K562 (cell line): ENCODE measurements around the gene CTCF.

Experiments used
- ARNT ChIP-seq, 2 experiments: fragments of 450-650 bp; IDR thresholded peaks; 2 replicates each; pipeline ENCODE4 v1.6.1; 2016; ENCODE audit warnings: mild to moderate bottlenecking in 1 of 2
- HCFC1 ChIP-seq: IDR thresholded peaks from 2 replicates; pipeline ENCODE4 v1.6.1; 2012; ENCODE audit warnings: low read depth, low read length, improper control_type of control experiment
- TF ChIP-seq, protein P1 (sequence below), 3 experiments: IDR thresholded peaks in 2 of 3; conservative IDR thresholded peaks in 1 of 3; 2 replicates each; pipeline ENCODE4 v1.5.1; 2011 to 2012; ENCODE audit warnings: low read length in 3 of 3, mild to moderate bottlenecking in 3 of 3, control low read depth in 2 of 3, improper control_type of control experiment in 1 of 3, inconsistent platforms in 1 of 3, low read depth in 1 of 3, mixed read lengths in 1 of 3, moderate library complexity in 1 of 3; ENCODE audit not compliant: insufficient read depth in 2 of 3
- TF ChIP-seq, protein P2 (sequence below): sonication (generic); formaldehyde crosslinking; IDR thresholded peaks from 2 replicates; pipeline ENCODE4 v1.8.0; 2022; ENCODE audit warnings: mild to moderate bottlenecking, missing genetic modification reagents

DNA sequence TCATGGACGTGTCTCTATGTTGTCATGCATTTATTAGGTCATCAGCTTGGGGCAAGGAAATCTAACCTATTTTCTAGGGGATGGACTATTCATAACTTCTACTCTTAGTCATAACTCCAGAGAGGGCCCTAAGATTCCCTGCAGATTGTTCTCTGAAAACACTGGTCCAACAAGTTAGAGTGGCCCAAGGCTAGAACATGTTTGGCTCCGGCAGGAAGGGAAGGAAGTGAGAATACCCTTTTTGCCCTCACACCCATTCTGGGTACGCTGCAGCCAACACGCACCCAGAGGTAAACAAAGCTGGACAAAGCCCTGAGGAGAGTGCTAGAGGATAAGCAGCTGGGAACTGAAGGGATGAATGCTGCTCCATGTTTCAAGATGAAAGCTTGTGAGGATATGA, 114.2 kb downstream of the CTCF start:
- TF ChIP-seq, protein P1, sequence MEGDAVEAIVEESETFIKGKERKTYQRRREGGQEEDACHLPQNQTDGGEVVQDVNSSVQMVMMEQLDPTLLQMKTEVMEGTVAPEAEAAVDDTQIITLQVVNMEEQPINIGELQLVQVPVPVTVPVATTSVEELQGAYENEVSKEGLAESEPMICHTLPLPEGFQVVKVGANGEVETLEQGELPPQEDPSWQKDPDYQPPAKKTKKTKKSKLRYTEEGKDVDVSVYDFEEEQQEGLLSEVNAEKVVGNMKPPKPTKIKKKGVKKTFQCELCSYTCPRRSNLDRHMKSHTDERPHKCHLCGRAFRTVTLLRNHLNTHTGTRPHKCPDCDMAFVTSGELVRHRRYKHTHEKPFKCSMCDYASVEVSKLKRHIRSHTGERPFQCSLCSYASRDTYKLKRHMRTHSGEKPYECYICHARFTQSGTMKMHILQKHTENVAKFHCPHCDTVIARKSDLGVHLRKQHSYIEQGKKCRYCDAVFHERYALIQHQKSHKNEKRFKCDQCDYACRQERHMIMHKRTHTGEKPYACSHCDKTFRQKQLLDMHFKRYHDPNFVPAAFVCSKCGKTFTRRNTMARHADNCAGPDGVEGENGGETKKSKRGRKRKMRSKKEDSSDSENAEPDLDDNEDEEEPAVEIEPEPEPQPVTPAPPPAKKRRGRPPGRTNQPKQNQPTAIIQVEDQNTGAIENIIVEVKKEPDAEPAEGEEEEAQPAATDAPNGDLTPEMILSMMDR (IDR thresholded peaks at IDR 0.05 in 2 of 3, conservative IDR thresholded peaks at IDR 0.05 in 1 of 3; ENCODE audit: insufficient read depth in 2 of 3, low read depth in 1 of 3, low read length in 3 of 3), result no peak
- TF ChIP-seq HCFC1, result no peak
- TF ChIP-seq ARNT (IDR thresholded peaks at IDR 0.05), result no peak
- TF ChIP-seq, protein P2, sequence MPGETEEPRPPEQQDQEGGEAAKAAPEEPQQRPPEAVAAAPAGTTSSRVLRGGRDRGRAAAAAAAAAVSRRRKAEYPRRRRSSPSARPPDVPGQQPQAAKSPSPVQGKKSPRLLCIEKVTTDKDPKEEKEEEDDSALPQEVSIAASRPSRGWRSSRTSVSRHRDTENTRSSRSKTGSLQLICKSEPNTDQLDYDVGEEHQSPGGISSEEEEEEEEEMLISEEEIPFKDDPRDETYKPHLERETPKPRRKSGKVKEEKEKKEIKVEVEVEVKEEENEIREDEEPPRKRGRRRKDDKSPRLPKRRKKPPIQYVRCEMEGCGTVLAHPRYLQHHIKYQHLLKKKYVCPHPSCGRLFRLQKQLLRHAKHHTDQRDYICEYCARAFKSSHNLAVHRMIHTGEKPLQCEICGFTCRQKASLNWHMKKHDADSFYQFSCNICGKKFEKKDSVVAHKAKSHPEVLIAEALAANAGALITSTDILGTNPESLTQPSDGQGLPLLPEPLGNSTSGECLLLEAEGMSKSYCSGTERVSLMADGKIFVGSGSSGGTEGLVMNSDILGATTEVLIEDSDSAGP (CRISPR knock-in tag), result no peak
